ENCODE data around the gene PHLDB1. TPM values are rescaled to one million over a fixed set of nuclear protein-coding genes. Genes with fewer than 3 reads are reported as not detected.

PHLDB1 gene
- total RNA-seq, 6 experiments from 2014 or later = 5.4 to 11.7 (median 6.3) TPM

- intact Hi-C loops (cut with DNase I) = no loop called here
- 2% methylated on average over 12 of the region's 26 CpGs for WGBS (ENCODE audit: insufficient coverage, low coverage, low lambda C conversion rate, missing lambda C conversion rate)
- H3K9me3 ChIP-seq = no peaks in the 10 kb centered on the region
- no peak overlapping the region for H3K4me3 ChIP-seq
- peaks cover 0 to 9% (median 0%) of the 10 kb centered on the region in 4 donors for H3K4me1 ChIP-seq
- peak; percentile 90 to 97 (median 96) for TF ChIP-seq CTCF (IDR thresholded peaks at IDR 0.05)
- no peak for TF ChIP-seq POLR2A (IDR thresholded peaks at IDR 0.05)
- DNase-seq (peak; percentile 86 to 88 (median 88)), ATAC-seq (peak; percentile 93 to 97 (median 96))
- no peaks in the 10 kb centered on the region for H3K27me3 ChIP-seq
- H3K36me3 ChIP-seq = no peaks in the 10 kb centered on the region
- peak overlapping the region in 1 of 3 donors; percentile 18 for H3K27ac ChIP-seq
These were observed 52.0 kb downstream of the PHLDB1 start for GRCh38 chr11:118659314-118659952.

- H3K27me3 ChIP-seq = no peaks in the 10 kb centered on the region
- intact Hi-C loops (cut with DNase I) = no loop called here
- 80% methylated on average over 2 of the region's 14 CpGs for WGBS (ENCODE audit: insufficient coverage, low coverage, low lambda C conversion rate, missing lambda C conversion rate)
- no peaks in the 10 kb centered on the region for H3K36me3 ChIP-seq
- H3K4me3 ChIP-seq = no peak overlapping the region
- no peaks in the 10 kb centered on the region for H3K9me3 ChIP-seq
- ATAC-seq (no peak), DNase-seq (no peak)
- H3K27ac ChIP-seq = no peak overlapping the region
- H3K4me1 ChIP-seq = peaks cover 0 to 9% (median 0%) of the 10 kb centered on the region in 4 donors
- TF ChIP-seq CTCF (IDR thresholded peaks at IDR 0.05) (no peak), POLR2A (IDR thresholded peaks at IDR 0.05) (no peak)
These were observed 52.7 kb downstream of the PHLDB1 start for GRCh38 chr11:118659953-118660680.

- intact Hi-C loops (cut with DNase I) = no loop called here
- Histone ChIP-seq H3K27me3 (no peaks in the 10 kb centered on the region), H3K9me3 (no peaks in the 10 kb centered on the region), H3K4me3 (no peak overlapping the region), H3K27ac (no peak overlapping the region), H3K4me1 (peaks cover 0 to 9% (median 0%) of the 10 kb centered on the region in 4 donors), H3K36me3 (no peaks in the 10 kb centered on the region)
- no peak for DNase-seq
- 72% methylated on average over 3 of the region's 7 CpGs for WGBS (ENCODE audit: insufficient coverage, low coverage, low lambda C conversion rate, missing lambda C conversion rate)
- TF ChIP-seq POLR2A (IDR thresholded peaks at IDR 0.05) = no peak
- no peak for TF ChIP-seq CTCF (IDR thresholded peaks at IDR 0.05)
- no peak for ATAC-seq
These were observed 53.4 kb downstream of the PHLDB1 start for GRCh38 chr11:118660681-118661424.

- ATAC-seq (no peak), DNase-seq (no peak)
- WGBS (ENCODE audit: insufficient coverage, low coverage, low lambda C conversion rate, missing lambda C conversion rate) = 64% methylated on average over 3 of the region's 19 CpGs
These were observed 54.2 kb downstream of the PHLDB1 start for GRCh38 chr11:118661425-118662301.

More at GRCh38 chr11:118661425-118662301, 54.2 kb downstream of the PHLDB1 start:
- TF ChIP-seq POLR2A (IDR thresholded peaks at IDR 0.05) (no peak), CTCF (IDR thresholded peaks at IDR 0.05) (no peak)
- Histone ChIP-seq H3K4me1 (peaks cover 0 to 9% (median 0%) of the 10 kb centered on the region in 4 donors), H3K4me3 (no peak overlapping the region), H3K27ac (no peak overlapping the region), H3K9me3 (no peaks in the 10 kb centered on the region), H3K27me3 (no peaks in the 10 kb centered on the region), H3K36me3 (no peaks in the 10 kb centered on the region)
- intact Hi-C loops (cut with DNase I) = no loop called here
